HEK293 (cell line): ENCODE measurements around the gene ATP23.
A peak's percentile ranks its signal among the peaks of the same experiment; 100 is the strongest.

Experiments used
- CTCF ChIA-PET: fragments of 350-600 bp; formaldehyde crosslinking; extraction: SDS; loops from one replicate; lab custom pipeline; 2021; ENCODE audit warnings: antibody characterized with exemption; lab: Yijun Ruan, JAX
- POLR2A ChIA-PET: fragments of 300-600 bp; formaldehyde crosslinking; extraction: SDS; loops from one replicate; lab custom pipeline; 2020; ENCODE audit warnings: antibody characterized with exemption, inconsistent platforms; lab: Yijun Ruan, JAX
- H3K27ac ChIP-seq: fragments of 200-500 bp; sonication (Bioruptor generic); 2 replicates; pipeline ENCODE4 v1.5.1; 2014; ENCODE audit warnings: low read depth, low read length, control low read depth, inconsistent platforms; ENCODE audit errors: extremely low read depth
- H3K36me3 ChIP-seq, 2 experiments: fragments of 200-500 bp in 1 of 2; sonication (Bioruptor generic) in 1 of 2; 1 replicate in 1 of 2; 2 replicates in 1 of 2; pipeline ENCODE4 v1.5.1; 2014 to 2017; ENCODE audit warnings: inconsistent platforms in 2 of 2, low read length in 2 of 2; ENCODE audit not compliant: control insufficient read depth in 2 of 2, insufficient read depth in 1 of 2
- H3K4me1 ChIP-seq: fragments of 200-500 bp; sonication (Bioruptor generic); 2 replicates; pipeline ENCODE4 v1.5.1; 2014; ENCODE audit warnings: mild to moderate bottlenecking, low read length, inconsistent platforms; ENCODE audit not compliant: control insufficient read depth, insufficient read depth
- H3K4me3 ChIP-seq: 2 replicates; pipeline ENCODE4 v1.5.1; 2011; ENCODE audit warnings: low read depth, mild to moderate bottlenecking, control low read depth, low read length, moderate library complexity
- H3K9me3 ChIP-seq: fragments of 200-500 bp; sonication (Bioruptor generic); 2 replicates; pipeline ENCODE4 v1.5.1; 2014; ENCODE audit warnings: low read depth, low read length, inconsistent platforms; ENCODE audit not compliant: control insufficient read depth, insufficient read depth
- FEZF1 ChIP-seq: fragments of 450-650 bp; formaldehyde crosslinking; IDR thresholded peaks from 2 replicates; pipeline ENCODE4 v1.5.1; 2016; ENCODE audit warnings: missing biosample characterization, missing genetic modification characterization
- GFI1B ChIP-seq: fragments of 450-650 bp; formaldehyde crosslinking; IDR thresholded peaks from 2 replicates; pipeline ENCODE4 v1.5.1; 2016; ENCODE audit warnings: missing biosample characterization, missing genetic modification characterization
- KLF10 ChIP-seq: fragments of 450-650 bp; IDR thresholded peaks from 2 replicates; pipeline ENCODE4 v1.5.1; 2018; ENCODE audit warnings: missing biosample characterization, mild to moderate bottlenecking, missing genetic modification characterization
- SCRT2 ChIP-seq: fragments of 450-650 bp; formaldehyde crosslinking; IDR thresholded peaks from 2 replicates; pipeline ENCODE4 v1.5.1; 2016; ENCODE audit warnings: missing biosample characterization, missing genetic modification characterization
- TCF7L2 ChIP-seq: IDR thresholded peaks from 2 replicates; pipeline ENCODE4 v1.6.1; 2011; ENCODE audit warnings: low read depth, mild to moderate bottlenecking, inconsistent platforms, low read length, moderate library complexity, borderline replicate concordance
- ZEB2 ChIP-seq: fragments of 450-650 bp; formaldehyde crosslinking; IDR thresholded peaks from 2 replicates; pipeline ENCODE4 v1.5.1; 2016; ENCODE audit warnings: missing biosample characterization, missing genetic modification characterization
- ZFP69B ChIP-seq: fragments of 450-650 bp; formaldehyde crosslinking; IDR thresholded peaks from 2 replicates; pipeline ENCODE4 v1.5.1; 2016; ENCODE audit warnings: missing biosample characterization, missing genetic modification characterization
- ZNF174 ChIP-seq: fragments of 450-650 bp; formaldehyde crosslinking; IDR thresholded peaks from 2 replicates; pipeline ENCODE4 v1.5.0; 2017; ENCODE audit warnings: missing biosample characterization, mild to moderate bottlenecking, missing genetic modification characterization
- ZNF266 ChIP-seq: fragments of 450-650 bp; formaldehyde crosslinking; IDR thresholded peaks from 2 replicates; pipeline ENCODE4 v1.5.1; 2016; ENCODE audit warnings: missing biosample characterization, missing genetic modification characterization, low read depth
- ZNF292 ChIP-seq: fragments of 450-650 bp; formaldehyde crosslinking; IDR thresholded peaks from 2 replicates; pipeline ENCODE4 v1.5.1; 2016; ENCODE audit warnings: low read depth, missing biosample characterization, missing genetic modification characterization, borderline replicate concordance
- ZNF335 ChIP-seq: fragments of 450-650 bp; formaldehyde crosslinking; conservative IDR thresholded peaks from 2 replicates; pipeline ENCODE4 v1.5.1; 2016; ENCODE audit warnings: missing biosample characterization, missing genetic modification characterization
- ZNF596 ChIP-seq: fragments of 450-650 bp; IDR thresholded peaks from 2 replicates; pipeline ENCODE4 v1.5.0; 2018; ENCODE audit warnings: missing biosample characterization, mild to moderate bottlenecking, missing genetic modification characterization, moderate library complexity
- ZNF626 ChIP-seq: fragments of 450-650 bp; sonication (Bioruptor Pico); formaldehyde crosslinking; IDR thresholded peaks from 2 replicates; pipeline ENCODE4 v1.5.1; 2018; ENCODE audit warnings: missing biosample characterization, missing genetic modification characterization, inconsistent platforms
- ZNF660 ChIP-seq: fragments of 450-650 bp; IDR thresholded peaks from 2 replicates; pipeline ENCODE4 v1.5.1; 2018; ENCODE audit warnings: missing biosample characterization, mild to moderate bottlenecking, missing genetic modification characterization
- TF ChIP-seq, protein P1 (sequence below): fragments of 450-650 bp; formaldehyde crosslinking; IDR thresholded peaks from 2 replicates; pipeline ENCODE4 v1.5.1; 2016; ENCODE audit warnings: missing biosample characterization, missing genetic modification characterization
- TF ChIP-seq, protein P2 (sequence below): IDR thresholded peaks from 2 replicates; pipeline ENCODE4 v1.6.1; 2011; ENCODE audit warnings: mild to moderate bottlenecking, low read depth, low read length, borderline replicate concordance
- TF ChIP-seq, protein P3 (sequence below): fragments of 450-650 bp; formaldehyde crosslinking; IDR thresholded peaks from 2 replicates; pipeline ENCODE4 v1.5.1; 2016; ENCODE audit warnings: missing biosample characterization, missing genetic modification characterization
- TF ChIP-seq, protein P4 (sequence below): fragments of 450-650 bp; IDR thresholded peaks from 2 replicates; pipeline ENCODE4 v1.5.1; 2018; ENCODE audit warnings: missing biosample characterization, missing genetic modification characterization
- TF ChIP-seq, protein P5 (sequence below): fragments of 450-650 bp; formaldehyde crosslinking; IDR thresholded peaks from 2 replicates; pipeline ENCODE4 v1.5.1; 2016; ENCODE audit warnings: missing biosample characterization, missing genetic modification characterization

ATP23 gene

DNA sequence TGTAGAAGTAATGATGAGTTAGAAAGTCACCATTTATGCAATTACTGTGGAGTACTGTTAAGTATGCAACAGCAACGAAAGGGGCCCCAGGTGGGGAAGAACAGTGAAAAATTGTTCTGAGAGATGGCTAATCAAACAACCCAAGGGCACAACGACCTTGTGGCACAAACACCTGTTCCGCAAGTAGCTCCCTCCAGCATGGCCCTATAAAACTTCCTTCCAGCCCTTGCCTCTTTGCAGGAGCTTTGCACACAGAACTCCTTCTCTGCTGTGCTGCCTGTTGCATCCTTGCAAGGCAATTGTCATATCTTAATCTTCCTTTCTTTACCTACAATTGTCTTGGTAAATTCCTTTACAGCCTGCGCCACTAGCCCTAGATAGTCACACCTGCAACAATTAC, 23.2 kb upstream of the ATP23 start:
- POLR2A ChIA-PET: no interaction called here
- TF ChIP-seq, protein P1, sequence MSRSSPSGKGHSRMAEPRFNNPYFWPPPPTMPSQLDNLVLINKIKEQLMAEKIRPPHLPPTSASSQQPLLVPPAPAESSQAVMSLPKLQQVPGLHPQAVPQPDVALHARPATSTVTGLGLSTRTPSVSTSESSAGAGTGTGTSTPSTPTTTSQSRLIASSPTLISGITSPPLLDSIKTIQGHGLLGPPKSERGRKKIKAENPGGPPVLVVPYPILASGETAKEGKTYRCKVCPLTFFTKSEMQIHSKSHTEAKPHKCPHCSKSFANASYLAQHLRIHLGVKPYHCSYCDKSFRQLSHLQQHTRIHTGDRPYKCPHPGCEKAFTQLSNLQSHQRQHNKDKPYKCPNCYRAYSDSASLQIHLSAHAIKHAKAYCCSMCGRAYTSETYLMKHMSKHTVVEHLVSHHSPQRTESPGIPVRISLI (tag by site-specific recombination): no peak
- TF ChIP-seq ZNF174 (no peak), ZNF596 (tag by site-specific recombination) (no peak), ZNF292 (no peak), ZNF335 (tag by site-specific recombination) (no peak), GFI1B (tag by site-specific recombination) (no peak), SCRT2 (peak; percentile 78; the same call in 1 of the 2 replicates), TCF7L2 (no peak)
- TF ChIP-seq, all 188 proteins: peak for 1
- Histone ChIP-seq H3K9me3 (no peaks in the 10 kb centered on the region), H3K36me3 (no peaks in the 10 kb centered on the region), H3K27ac (no peak overlapping the region), H3K4me1 (no peaks in the 10 kb centered on the region), H3K4me3 (no peak overlapping the region)
- CTCF ChIA-PET: interaction anchor here (0.6 to 1.7 kb wide), 2 partner anchors 12 to 19 kb away, joined by 5 to 8 read pairs; no protein-coding TSS in a partner anchor

DNA sequence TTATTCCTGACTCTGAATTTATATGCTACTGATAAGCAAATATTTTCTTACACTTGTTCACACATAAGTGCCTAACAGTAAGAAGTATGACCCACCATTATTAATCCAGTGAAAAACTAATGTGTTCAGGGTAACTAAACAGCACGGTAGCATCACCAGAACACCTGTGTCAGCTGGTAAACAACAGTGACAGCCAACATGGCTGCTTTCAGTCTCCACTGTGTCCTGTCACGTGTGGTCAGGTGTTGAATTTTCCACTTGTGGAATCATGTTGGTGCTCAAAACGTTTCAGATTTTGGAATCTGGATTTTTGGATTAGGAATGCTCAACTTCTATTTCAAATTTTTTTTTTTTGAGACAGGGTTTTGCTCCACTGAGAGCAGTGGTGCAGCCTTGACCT, 14.3 kb upstream of the ATP23 start:
- H3K4me3 ChIP-seq: no peak overlapping the region
- no peaks in the 10 kb centered on the region for H3K9me3 ChIP-seq
- TF ChIP-seq FEZF1: no peak
- 0 out of 2 replicates have a peak, but pooled peaks have one; percentile 46 for TF ChIP-seq SCRT2
- TF ChIP-seq, all 188 proteins: peak for 1
- no peaks in the 10 kb centered on the region for H3K36me3 ChIP-seq
- ChIA-PET CTCF (interaction anchor here (0.6 kb wide), 1 partner anchor 22 kb away, joined by 3 read pairs; no protein-coding TSS in a partner anchor), POLR2A (no interaction called here)
- no peaks in the 10 kb centered on the region for H3K4me1 ChIP-seq
- H3K27ac ChIP-seq: no peak overlapping the region

DNA sequence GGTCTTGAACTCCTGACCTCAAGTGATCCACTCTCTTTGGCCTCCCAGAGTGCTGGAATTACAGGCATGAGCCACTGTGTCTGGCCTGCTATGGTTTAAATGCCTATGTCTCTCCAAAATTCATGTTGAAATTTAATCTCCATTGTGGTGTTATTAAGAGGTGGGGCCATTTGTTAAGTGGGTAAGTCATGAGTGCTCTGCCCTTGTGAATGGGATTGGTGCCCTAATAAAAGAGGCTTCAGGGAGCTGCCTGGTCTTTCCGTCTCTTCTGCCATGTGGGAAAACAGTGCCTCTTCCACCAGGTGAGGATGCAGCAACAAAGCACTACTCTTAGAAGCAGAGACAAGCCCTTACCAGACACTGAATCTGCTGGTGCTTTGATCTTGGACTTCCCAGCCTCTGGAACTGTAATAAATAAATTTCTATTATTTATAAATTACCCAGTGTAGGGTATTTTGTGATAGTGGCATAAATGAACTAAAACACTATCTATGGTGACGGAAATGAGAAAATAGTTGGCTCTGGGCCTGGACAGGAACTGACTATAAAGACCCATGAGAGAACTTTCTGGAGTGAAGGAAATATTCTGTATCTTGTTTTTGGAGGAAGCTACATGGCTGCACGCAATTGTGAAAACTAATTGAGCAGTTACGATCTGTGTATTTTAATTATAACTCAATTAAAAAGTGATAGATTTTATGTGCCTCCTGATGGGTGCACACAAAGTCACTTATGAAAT, 12.1 kb upstream of the ATP23 start:
- H3K4me3 ChIP-seq: no peak overlapping the region
- TF ChIP-seq, protein P2, sequence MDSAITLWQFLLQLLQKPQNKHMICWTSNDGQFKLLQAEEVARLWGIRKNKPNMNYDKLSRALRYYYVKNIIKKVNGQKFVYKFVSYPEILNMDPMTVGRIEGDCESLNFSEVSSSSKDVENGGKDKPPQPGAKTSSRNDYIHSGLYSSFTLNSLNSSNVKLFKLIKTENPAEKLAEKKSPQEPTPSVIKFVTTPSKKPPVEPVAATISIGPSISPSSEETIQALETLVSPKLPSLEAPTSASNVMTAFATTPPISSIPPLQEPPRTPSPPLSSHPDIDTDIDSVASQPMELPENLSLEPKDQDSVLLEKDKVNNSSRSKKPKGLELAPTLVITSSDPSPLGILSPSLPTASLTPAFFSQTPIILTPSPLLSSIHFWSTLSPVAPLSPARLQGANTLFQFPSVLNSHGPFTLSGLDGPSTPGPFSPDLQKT: no peak
- TF ChIP-seq ZEB2 (tag by site-specific recombination) (no peak), KLF10 (tag by site-specific recombination) (no peak), ZFP69B (peak; percentile 60; the same call in 1 of the 2 replicates), ZNF266 (tag by site-specific recombination) (no peak), ZNF660 (no peak), ZNF626 (tag by site-specific recombination) (no peak)
- TF ChIP-seq, protein P3, sequence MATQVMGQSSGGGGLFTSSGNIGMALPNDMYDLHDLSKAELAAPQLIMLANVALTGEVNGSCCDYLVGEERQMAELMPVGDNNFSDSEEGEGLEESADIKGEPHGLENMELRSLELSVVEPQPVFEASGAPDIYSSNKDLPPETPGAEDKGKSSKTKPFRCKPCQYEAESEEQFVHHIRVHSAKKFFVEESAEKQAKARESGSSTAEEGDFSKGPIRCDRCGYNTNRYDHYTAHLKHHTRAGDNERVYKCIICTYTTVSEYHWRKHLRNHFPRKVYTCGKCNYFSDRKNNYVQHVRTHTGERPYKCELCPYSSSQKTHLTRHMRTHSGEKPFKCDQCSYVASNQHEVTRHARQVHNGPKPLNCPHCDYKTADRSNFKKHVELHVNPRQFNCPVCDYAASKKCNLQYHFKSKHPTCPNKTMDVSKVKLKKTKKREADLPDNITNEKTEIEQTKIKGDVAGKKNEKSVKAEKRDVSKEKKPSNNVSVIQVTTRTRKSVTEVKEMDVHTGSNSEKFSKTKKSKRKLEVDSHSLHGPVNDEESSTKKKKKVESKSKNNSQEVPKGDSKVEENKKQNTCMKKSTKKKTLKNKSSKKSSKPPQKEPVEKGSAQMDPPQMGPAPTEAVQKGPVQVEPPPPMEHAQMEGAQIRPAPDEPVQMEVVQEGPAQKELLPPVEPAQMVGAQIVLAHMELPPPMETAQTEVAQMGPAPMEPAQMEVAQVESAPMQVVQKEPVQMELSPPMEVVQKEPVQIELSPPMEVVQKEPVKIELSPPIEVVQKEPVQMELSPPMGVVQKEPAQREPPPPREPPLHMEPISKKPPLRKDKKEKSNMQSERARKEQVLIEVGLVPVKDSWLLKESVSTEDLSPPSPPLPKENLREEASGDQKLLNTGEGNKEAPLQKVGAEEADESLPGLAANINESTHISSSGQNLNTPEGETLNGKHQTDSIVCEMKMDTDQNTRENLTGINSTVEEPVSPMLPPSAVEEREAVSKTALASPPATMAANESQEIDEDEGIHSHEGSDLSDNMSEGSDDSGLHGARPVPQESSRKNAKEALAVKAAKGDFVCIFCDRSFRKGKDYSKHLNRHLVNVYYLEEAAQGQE (tag by site-specific recombination): no peak
- TF ChIP-seq, protein P4, sequence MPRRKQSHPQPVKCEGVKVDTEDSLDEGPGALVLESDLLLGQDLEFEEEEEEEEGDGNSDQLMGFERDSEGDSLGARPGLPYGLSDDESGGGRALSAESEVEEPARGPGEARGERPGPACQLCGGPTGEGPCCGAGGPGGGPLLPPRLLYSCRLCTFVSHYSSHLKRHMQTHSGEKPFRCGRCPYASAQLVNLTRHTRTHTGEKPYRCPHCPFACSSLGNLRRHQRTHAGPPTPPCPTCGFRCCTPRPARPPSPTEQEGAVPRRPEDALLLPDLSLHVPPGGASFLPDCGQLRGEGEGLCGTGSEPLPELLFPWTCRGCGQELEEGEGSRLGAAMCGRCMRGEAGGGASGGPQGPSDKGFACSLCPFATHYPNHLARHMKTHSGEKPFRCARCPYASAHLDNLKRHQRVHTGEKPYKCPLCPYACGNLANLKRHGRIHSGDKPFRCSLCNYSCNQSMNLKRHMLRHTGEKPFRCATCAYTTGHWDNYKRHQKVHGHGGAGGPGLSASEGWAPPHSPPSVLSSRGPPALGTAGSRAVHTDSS: no peak
- TF ChIP-seq, protein P5, sequence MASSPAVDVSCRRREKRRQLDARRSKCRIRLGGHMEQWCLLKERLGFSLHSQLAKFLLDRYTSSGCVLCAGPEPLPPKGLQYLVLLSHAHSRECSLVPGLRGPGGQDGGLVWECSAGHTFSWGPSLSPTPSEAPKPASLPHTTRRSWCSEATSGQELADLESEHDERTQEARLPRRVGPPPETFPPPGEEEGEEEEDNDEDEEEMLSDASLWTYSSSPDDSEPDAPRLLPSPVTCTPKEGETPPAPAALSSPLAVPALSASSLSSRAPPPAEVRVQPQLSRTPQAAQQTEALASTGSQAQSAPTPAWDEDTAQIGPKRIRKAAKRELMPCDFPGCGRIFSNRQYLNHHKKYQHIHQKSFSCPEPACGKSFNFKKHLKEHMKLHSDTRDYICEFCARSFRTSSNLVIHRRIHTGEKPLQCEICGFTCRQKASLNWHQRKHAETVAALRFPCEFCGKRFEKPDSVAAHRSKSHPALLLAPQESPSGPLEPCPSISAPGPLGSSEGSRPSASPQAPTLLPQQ (tag by site-specific recombination): peak; percentile 74
- no peak overlapping the region for H3K27ac ChIP-seq
- H3K9me3 ChIP-seq: no peaks in the 10 kb centered on the region
- no peaks in the 10 kb centered on the region for H3K4me1 ChIP-seq
- no peaks in the 10 kb centered on the region; a peak in 1 of 3 replicates for H3K36me3 ChIP-seq
- CTCF ChIA-PET: no interaction called here
- POLR2A ChIA-PET: no interaction called here
